WTC11 (cell line): ENCODE data around the gene INTS2. TPM values are rescaled to one million over a fixed set of nuclear protein-coding genes. Genes with fewer than 3 reads are reported as not detected.
A peak's percentile ranks its signal among the peaks of the same experiment; 100 is the strongest.

Experiments
- ATAC-seq: fragments of 200-7000 bp; cut with Tn5 transposase; 2 replicates; pipeline ENCODE4 v1.10.0; 2021; ENCODE audit warnings: mild to moderate bottlenecking, moderate library complexity
- CTCF ChIA-PET: fragments of 300-600 bp; sonication (Branson Sonifier 250); formaldehyde crosslinking; loops from one replicate; lab custom pipeline; 2021; ENCODE audit warnings: antibody characterized with exemption; lab: Charles Lee
- POLR2A ChIA-PET: fragments of 350-600 bp; sonication (Branson Sonifier 250); formaldehyde crosslinking; loops from one replicate; lab custom pipeline; 2021; ENCODE audit warnings: antibody characterized with exemption; lab: Charles Lee
- DNase-seq: peaks from one replicate; pipeline ENCODE4 v3.0.0; 2021; ENCODE audit warnings: low spot score
- H3K27ac Mint-ChIP-seq: 2 replicates; pipeline ENCODE4 v1.8.0; 2021; ENCODE audit warnings: mixed read lengths
- H3K27me3 Mint-ChIP-seq: 2 replicates; pipeline ENCODE4 v1.8.0; 2021; ENCODE audit warnings: low read depth, mild to moderate bottlenecking, moderate library complexity, mixed read lengths
- H3K36me3 Mint-ChIP-seq: 2 replicates; pipeline ENCODE4 v1.8.0; 2021; ENCODE audit warnings: mixed read lengths
- H3K4me1 Mint-ChIP-seq: 2 replicates; pipeline ENCODE4 v1.8.0; 2022; ENCODE audit warnings: mixed read lengths
- H3K4me3 Mint-ChIP-seq: 2 replicates; pipeline ENCODE4 v1.8.0; 2021; ENCODE audit warnings: mild to moderate bottlenecking, moderate library complexity, mixed read lengths
- H3K9me3 Mint-ChIP-seq: 2 replicates; pipeline ENCODE4 v1.8.0; 2021; ENCODE audit warnings: mixed read lengths
- AR ChIP-seq: fragments of 250-450 bp; sonication (Bioruptor Pico); IDR thresholded peaks from 2 replicates; pipeline ENCODE4 v1.9.0; 2021; ENCODE audit warnings: mild to moderate bottlenecking
- ATF2 ChIP-seq: sonication (generic); formaldehyde crosslinking; IDR thresholded peaks from 2 replicates; pipeline ENCODE4 v1.8.1; 2022; ENCODE audit warnings: low read depth, missing genetic modification reagents, borderline replicate concordance
- CDX4 ChIP-seq: fragments of 250-450 bp; sonication (Bioruptor Pico); IDR thresholded peaks from 2 replicates; pipeline ENCODE4 v1.9.0; 2021; ENCODE audit warnings: moderate library complexity, mild to moderate bottlenecking, inconsistent platforms, borderline replicate concordance
- CREM ChIP-seq: sonication (generic); formaldehyde crosslinking; IDR thresholded peaks from 2 replicates; pipeline ENCODE4 v1.8.1; 2022; ENCODE audit warnings: mild to moderate bottlenecking, missing genetic modification reagents, moderate library complexity
- CTCF ChIP-seq: fragments of 200-600 bp; IDR thresholded peaks from 2 replicates; pipeline ENCODE4 v1.8.0; 2022; ENCODE audit warnings: antibody characterized with exemption
- E2F4 ChIP-seq: sonication (generic); formaldehyde crosslinking; IDR thresholded peaks from 2 replicates; pipeline ENCODE4 v1.8.1; 2022; ENCODE audit warnings: low read depth, mild to moderate bottlenecking, moderate library complexity, missing genetic modification reagents, borderline replicate concordance
- EMX1 ChIP-seq: fragments of 250-450 bp; sonication (Bioruptor Pico); IDR thresholded peaks from 2 replicates; pipeline ENCODE4 v1.8.0; 2021; ENCODE audit warnings: mild to moderate bottlenecking
- FOXJ3 ChIP-seq: sonication (generic); formaldehyde crosslinking; IDR thresholded peaks from 2 replicates; pipeline ENCODE4 v1.9.0; 2021; ENCODE audit warnings: missing genetic modification reagents, mild to moderate bottlenecking, borderline replicate concordance
- FOXP1 ChIP-seq: sonication (generic); formaldehyde crosslinking; IDR thresholded peaks from 2 replicates; pipeline ENCODE4 v1.8.0; 2022; ENCODE audit warnings: missing genetic modification reagents, mild to moderate bottlenecking, moderate library complexity, borderline replicate concordance
- GRHL2 ChIP-seq: fragments of 250-450 bp; sonication (Bioruptor Pico); IDR thresholded peaks from 2 replicates; pipeline ENCODE4 v1.8.0; 2022; ENCODE audit warnings: mild to moderate bottlenecking, moderate library complexity; ENCODE audit not compliant: insufficient replicate concordance, severe bottlenecking
- HMGA2 ChIP-seq: fragments of 250-450 bp; sonication (Bioruptor Pico); IDR thresholded peaks from 2 replicates; pipeline ENCODE4 v1.4.0; 2021; ENCODE audit warnings: mild to moderate bottlenecking, moderate library complexity
- KAT7 ChIP-seq: sonication (generic); formaldehyde crosslinking; IDR thresholded peaks from 2 replicates; pipeline ENCODE4 v1.8.1; 2023; ENCODE audit warnings: missing genetic modification reagents, mild to moderate bottlenecking, borderline replicate concordance
- MXD4 ChIP-seq: fragments of 250-450 bp; sonication (Bioruptor Pico); IDR thresholded peaks from 2 replicates; pipeline ENCODE4 v1.8.0; 2021; ENCODE audit warnings: mild to moderate bottlenecking, moderate library complexity, borderline replicate concordance
- MYBL2 ChIP-seq: sonication (generic); formaldehyde crosslinking; IDR thresholded peaks from 2 replicates; pipeline ENCODE4 v1.8.1; 2023; ENCODE audit warnings: mild to moderate bottlenecking, moderate library complexity, missing genetic modification reagents
- NR2C2 ChIP-seq: sonication (generic); formaldehyde crosslinking; IDR thresholded peaks from 2 replicates; pipeline ENCODE4 v1.8.0; 2022; ENCODE audit warnings: mild to moderate bottlenecking, missing genetic modification reagents
- NR3C1 ChIP-seq: sonication (generic); formaldehyde crosslinking; conservative IDR thresholded peaks from 2 replicates; pipeline ENCODE4 v1.8.1; 2023; ENCODE audit warnings: low read depth, mild to moderate bottlenecking, missing genetic modification reagents
- OVOL2 ChIP-seq: fragments of 250-450 bp; sonication (Bioruptor Pico); IDR thresholded peaks from 2 replicates; pipeline ENCODE4 v1.9.0; 2021; ENCODE audit warnings: mild to moderate bottlenecking, borderline replicate concordance
- ZNF219 ChIP-seq: sonication (generic); formaldehyde crosslinking; IDR thresholded peaks from 2 replicates; pipeline ENCODE4 v1.8.0; 2023; ENCODE audit warnings: missing genetic modification reagents, mild to moderate bottlenecking, borderline replicate concordance
- ZNF532 ChIP-seq: fragments of 250-450 bp; sonication (Bioruptor Pico); IDR thresholded peaks from 2 replicates; pipeline ENCODE4 v1.9.0; 2021; ENCODE audit warnings: mild to moderate bottlenecking, borderline replicate concordance
- ZSCAN18 ChIP-seq: fragments of 250-450 bp; sonication (Bioruptor Pico); IDR thresholded peaks from 2 replicates; pipeline ENCODE4 v2.1.2; 2022; ENCODE audit warnings: mild to moderate bottlenecking, moderate library complexity
- total RNA-seq: library from RNA; stranded (reverse); gene quantifications from 3 replicates; pipeline ENCODE4 v1.2.3, GENCODE V29; 2021

Gene INTS2
- total RNA-seq, 1 experiment from 2014 or later = 24.9 TPM

GRCh38 chr17:61942085-61942484 is 14.3 kb upstream of the INTS2 start:
- no peak overlapping the region for H3K27ac Mint-ChIP-seq
- CTCF ChIA-PET = no interaction called here
- no peaks in the 10 kb centered on the region for H3K9me3 Mint-ChIP-seq
- TF ChIP-seq NR2C2 (CRISPR knock-in tag) (no peak), CREM (CRISPR knock-in tag) (no peak), GRHL2 (CRISPR knock-in tag) (no peak), HMGA2 (CRISPR knock-in tag) (no peak), FOXP1 (CRISPR knock-in tag) (no peak), CDX4 (CRISPR knock-in tag) (no peak), MXD4 (CRISPR knock-in tag) (no peak), FOXJ3 (CRISPR knock-in tag) (no peak), ZSCAN18 (CRISPR knock-in tag) (no peak), EMX1 (CRISPR knock-in tag) (no peak), OVOL2 (CRISPR knock-in tag) (no peak), E2F4 (no peak), NR3C1 (CRISPR knock-in tag) (no peak), ZNF532 (CRISPR knock-in tag) (no peak)
- H3K4me3 Mint-ChIP-seq = no peak overlapping the region
- DNase-seq (no peak), ATAC-seq (no peak)
- H3K27me3 Mint-ChIP-seq = no peaks in the 10 kb centered on the region
- H3K4me1 Mint-ChIP-seq = no peaks in the 10 kb centered on the region
- POLR2A ChIA-PET = no interaction called here
- peaks cover 13% of the 10 kb centered on the region for H3K36me3 Mint-ChIP-seq

GRCh38 chr17:61928101-61928436 is 287 bp upstream of the INTS2 start:
- H3K36me3 Mint-ChIP-seq = peaks cover 23% of the 10 kb centered on the region
- H3K4me1 Mint-ChIP-seq = peaks cover 11% of the 10 kb centered on the region
- POLR2A ChIA-PET = no interaction called here
- TF ChIP-seq FOXP1 (CRISPR knock-in tag) (no peak), MYBL2 (0 out of 2 replicates have a peak, but pooled peaks have one; percentile 0), KAT7 (CRISPR knock-in tag) (no peak), ATF2 (CRISPR knock-in tag) (no peak), ZNF219 (CRISPR knock-in tag) (no peak), AR (CRISPR knock-in tag) (no peak), CTCF (no peak)
- no peaks in the 10 kb centered on the region for H3K9me3 Mint-ChIP-seq
- H3K4me3 Mint-ChIP-seq = peak overlapping the region; percentile 86
- CTCF ChIA-PET = no interaction called here
- ATAC-seq (no peak), DNase-seq (no peak)
- H3K27ac Mint-ChIP-seq = peak overlapping the region; percentile 72
- no peaks in the 10 kb centered on the region; the same call in 1 of the 2 replicates for H3K27me3 Mint-ChIP-seq
